ENCODE measurements around the gene APOL1.

DNA sequence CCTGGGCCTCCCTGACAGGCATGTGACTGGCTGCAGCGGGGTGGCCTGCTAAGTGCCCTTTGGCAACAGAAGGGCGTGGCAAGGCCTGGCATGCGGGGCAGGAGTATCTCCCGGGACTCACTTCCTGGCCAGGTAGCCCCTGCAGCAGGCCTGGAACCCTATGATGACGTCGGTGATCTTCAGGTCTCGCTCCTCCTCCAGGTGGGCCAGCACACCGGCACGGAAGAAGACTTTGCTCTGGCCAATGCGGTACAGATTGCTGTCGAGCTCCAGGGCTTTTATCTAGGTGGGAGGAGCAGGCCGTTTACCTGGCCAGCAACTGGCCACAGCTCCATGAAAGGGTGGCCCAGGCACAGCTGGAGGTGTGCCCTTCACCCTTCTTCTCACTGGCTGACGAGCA is 50.9 kb downstream of the APOL1 start:
- TF ChIP-seq CTCF (IDR thresholded peaks at IDR 0.05) (no peak), ZFX (IDR thresholded peaks at IDR 0.05; ENCODE audit: borderline replicate concordance) (no peak)

All from 22Rv1 (cell line).